Stimulated activated naive CD8-positive, alpha-beta T cell treated with anti-CD3 and anti-CD28 coated beads, Interleukin-15, Interleukin-2, amounts not matched to agents 100 ng/mL and 50 ng/mL, for 24 hours (primary cell): ENCODE data around the gene XRCC2.
"Not testable (repeated sequence)": the region's sequence is repeated elsewhere in the genome, so short reads cannot be mapped to it uniquely, and the experiment has no call there.

Source experiments
- H3K27ac Mint-ChIP-seq: one replicate; pipeline ENCODE4 v1.8.0; 2021; ENCODE audit warnings: mild to moderate bottlenecking, mixed read lengths
- H3K27me3 Mint-ChIP-seq: one replicate; pipeline ENCODE4 v1.8.0; 2021; ENCODE audit warnings: mixed read lengths
- H3K36me3 Mint-ChIP-seq: one replicate; pipeline ENCODE4 v1.8.0; 2021; ENCODE audit warnings: low read depth, mixed read lengths
- H3K4me1 Mint-ChIP-seq: one replicate; pipeline ENCODE4 v1.8.0; 2021; ENCODE audit warnings: low read depth, mixed read lengths
- H3K4me3 Mint-ChIP-seq: one replicate; pipeline ENCODE4 v1.8.0; 2021; ENCODE audit warnings: mild to moderate bottlenecking, mixed read lengths
- H3K9me3 Mint-ChIP-seq: one replicate; pipeline ENCODE4 v1.8.0; 2021; ENCODE audit warnings: mixed read lengths

Gene XRCC2

GRCh38 chr7:152675759-152676636 is at the start of gene XRCC2:
XRCC2 (minus strand) TSS chr7:152676141; CDS start chr7:152676079, 62 bp downstream.
- Mint-ChIP-seq H3K27me3 (no peaks in the 10 kb centered on the region), H3K9me3 (no peaks in the 10 kb centered on the region), H3K27ac (peak within 1 kb of the TSS; percentile 99), H3K4me1 (peaks cover 11% of the 10 kb centered on the region), H3K4me3 (peak within 1 kb of the TSS; percentile 89), H3K36me3 (peaks cover 31% of the 10 kb centered on the region)

GRCh38 chr7:152723364-152723763 is 47.4 kb upstream of the XRCC2 start:
- Mint-ChIP-seq H3K27me3 (peaks cover 3% of the 10 kb centered on the region), H3K4me3 (no peak overlapping the region), H3K27ac (no peak overlapping the region), H3K36me3 (no peaks in the 10 kb centered on the region), H3K4me1 (no peaks in the 10 kb centered on the region), H3K9me3 (no peaks in the 10 kb centered on the region)

GRCh38 chr7:152712412-152713042 is 36.6 kb upstream of the XRCC2 start:
- not testable (repeated sequence) for H3K4me3 Mint-ChIP-seq, H3K9me3 Mint-ChIP-seq, H3K27me3 Mint-ChIP-seq, H3K27ac Mint-ChIP-seq, H3K4me1 Mint-ChIP-seq, H3K36me3 Mint-ChIP-seq

- H3K4me3 Mint-ChIP-seq: no peak overlapping the region
- H3K27ac Mint-ChIP-seq: no peak overlapping the region
- H3K9me3 Mint-ChIP-seq: no peaks in the 10 kb centered on the region
- no peaks in the 10 kb centered on the region for H3K4me1 Mint-ChIP-seq
- no peaks in the 10 kb centered on the region for H3K36me3 Mint-ChIP-seq
- H3K27me3 Mint-ChIP-seq: no peaks in the 10 kb centered on the region
These were observed 35.6 kb upstream of the XRCC2 start for GRCh38 chr7:152711444-152711944.

DNA sequence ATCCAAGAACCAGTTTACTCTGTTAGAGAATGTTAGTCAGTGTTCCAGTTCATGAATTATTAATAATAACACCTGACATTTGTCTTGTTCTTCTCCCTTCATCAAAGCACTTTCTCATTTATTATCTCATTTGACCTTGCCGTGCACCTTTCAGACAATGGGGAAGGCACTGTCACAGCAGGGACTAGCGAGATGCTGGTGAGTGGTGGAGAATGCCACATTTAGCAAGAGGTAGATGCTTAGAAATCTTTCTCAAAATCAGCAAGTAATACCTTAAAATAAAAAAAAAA is 34.2 kb upstream of the XRCC2 start:
- Mint-ChIP-seq H3K4me3 (no peak overlapping the region), H3K4me1 (no peaks in the 10 kb centered on the region), H3K9me3 (no peaks in the 10 kb centered on the region), H3K27ac (no peak overlapping the region), H3K36me3 (no peaks in the 10 kb centered on the region), H3K27me3 (no peaks in the 10 kb centered on the region)

DNA sequence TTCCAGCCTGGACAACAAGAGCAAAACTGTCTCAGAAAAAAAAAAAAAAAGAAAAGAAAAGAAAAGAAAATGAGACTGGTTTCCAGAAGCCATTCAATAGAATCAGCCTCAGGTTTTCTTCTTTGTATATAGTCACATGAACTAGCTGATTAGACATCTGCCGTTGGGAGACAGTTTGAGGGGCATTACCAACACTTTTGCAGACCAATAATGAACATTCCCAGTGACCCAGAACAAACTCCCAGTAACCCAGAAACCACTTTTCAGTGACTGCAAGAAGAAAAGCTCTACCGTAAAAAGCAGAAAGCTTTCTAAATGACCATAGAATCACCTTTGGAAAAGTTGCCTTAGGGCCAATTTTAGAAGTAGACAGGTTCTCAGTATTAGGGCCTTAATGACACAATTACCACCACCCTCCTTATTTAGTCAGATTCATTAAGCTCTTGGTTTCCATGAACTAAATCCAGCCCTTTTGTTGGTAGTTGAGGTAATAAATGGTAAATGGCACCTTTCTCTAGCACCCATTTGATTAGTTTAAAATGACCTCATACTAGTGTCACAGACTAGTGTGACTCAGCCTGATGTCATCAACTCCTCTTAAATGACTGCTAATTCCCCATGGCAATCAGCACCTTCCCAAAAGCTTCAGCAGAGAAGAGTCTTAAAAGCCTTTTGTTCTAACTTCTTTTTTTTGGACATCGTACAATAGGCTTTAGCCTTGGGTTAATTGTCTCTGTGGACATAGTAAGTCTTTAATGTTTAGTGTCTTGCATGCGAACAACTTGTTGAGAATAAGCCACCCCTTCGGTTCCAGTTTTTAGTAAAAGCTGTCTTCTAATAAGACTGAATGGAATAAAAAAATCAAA is 33.6 kb upstream of the XRCC2 start:
- Mint-ChIP-seq H3K4me3 (no peak overlapping the region), H3K27me3 (no peaks in the 10 kb centered on the region), H3K4me1 (no peaks in the 10 kb centered on the region), H3K27ac (no peak overlapping the region), H3K36me3 (no peaks in the 10 kb centered on the region), H3K9me3 (peaks cover 3% of the 10 kb centered on the region)

DNA sequence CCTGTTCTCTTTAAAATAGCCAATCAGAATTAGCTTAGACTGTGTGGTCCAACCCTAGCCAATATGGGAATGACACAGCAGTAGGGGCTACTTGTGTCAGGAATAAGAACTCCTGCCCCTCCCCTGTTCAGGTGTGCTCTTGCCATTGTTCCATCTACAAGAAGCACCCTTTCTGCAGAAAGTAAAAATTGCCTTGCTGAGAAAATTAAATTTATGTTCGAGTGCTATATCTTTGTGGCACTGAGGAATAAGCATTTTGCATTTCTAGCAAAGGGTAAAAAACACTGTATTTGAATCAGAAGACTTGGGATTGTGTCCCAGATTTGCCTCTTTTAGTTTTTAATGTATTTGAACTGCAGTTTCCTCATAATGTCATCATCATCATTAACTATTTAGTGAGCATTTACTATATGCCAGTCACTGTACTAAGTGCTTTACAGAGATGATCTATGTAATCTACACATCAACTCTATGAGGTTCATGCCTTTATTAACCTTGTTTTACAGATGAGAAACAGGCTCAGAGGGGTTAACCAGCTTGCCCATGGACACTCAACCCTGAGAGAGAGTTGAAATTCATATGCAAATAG is 28.9 kb upstream of the XRCC2 start:
- Mint-ChIP-seq H3K4me3 (no peak overlapping the region), H3K9me3 (peaks cover 6% of the 10 kb centered on the region), H3K27me3 (no peaks in the 10 kb centered on the region), H3K4me1 (no peaks in the 10 kb centered on the region), H3K36me3 (no peaks in the 10 kb centered on the region), H3K27ac (no peak overlapping the region)

GRCh38 chr7:152699079-152699478 is 23.1 kb upstream of the XRCC2 start:
- H3K9me3 Mint-ChIP-seq: no peaks in the 10 kb centered on the region
- no peak overlapping the region for H3K4me3 Mint-ChIP-seq
- no peaks in the 10 kb centered on the region for H3K36me3 Mint-ChIP-seq
- no peaks in the 10 kb centered on the region for H3K27me3 Mint-ChIP-seq
- no peaks in the 10 kb centered on the region for H3K4me1 Mint-ChIP-seq
- no peak overlapping the region for H3K27ac Mint-ChIP-seq

DNA sequence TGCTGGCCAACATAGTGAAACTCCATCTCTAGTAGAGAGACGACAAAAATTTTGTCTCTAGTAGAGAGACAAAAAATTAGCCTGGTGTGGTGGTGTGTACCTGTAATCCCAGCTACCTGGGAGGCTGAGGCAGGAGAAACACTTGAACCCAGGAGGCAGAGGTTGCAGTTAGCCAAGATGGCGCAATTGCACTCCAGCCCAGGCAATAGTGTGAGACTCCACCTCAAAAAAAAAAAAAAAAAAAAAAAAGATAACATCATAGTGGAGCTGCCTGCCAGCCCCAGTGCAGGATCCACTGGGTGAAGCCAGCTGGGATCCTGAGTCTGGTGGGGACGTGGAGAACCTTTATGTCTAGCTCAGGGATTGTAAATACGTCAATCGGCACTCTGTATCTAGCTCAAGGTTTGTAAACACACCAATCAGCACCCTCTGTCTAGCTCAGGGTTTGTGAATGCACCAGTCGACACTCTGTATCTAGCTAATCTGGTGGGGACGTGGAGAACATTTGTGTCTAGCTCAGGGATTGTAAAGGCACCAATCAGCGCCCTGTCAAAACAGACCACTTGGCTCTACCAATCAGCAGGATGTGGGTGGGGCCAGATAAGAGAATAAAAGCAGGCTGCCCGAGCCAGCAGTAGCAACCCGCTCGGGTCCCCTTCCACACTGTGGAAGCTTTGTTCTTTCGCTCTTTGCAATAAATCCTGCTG is 21.5 kb upstream of the XRCC2 start:
- not testable (repeated sequence) for H3K27ac Mint-ChIP-seq, H3K4me3 Mint-ChIP-seq, H3K36me3 Mint-ChIP-seq, H3K27me3 Mint-ChIP-seq, H3K4me1 Mint-ChIP-seq, H3K9me3 Mint-ChIP-seq

GRCh38 chr7:152692196-152692595 is 16.3 kb upstream of the XRCC2 start:
- not testable (repeated sequence) for H3K9me3 Mint-ChIP-seq, H3K4me3 Mint-ChIP-seq, H3K4me1 Mint-ChIP-seq, H3K36me3 Mint-ChIP-seq, H3K27me3 Mint-ChIP-seq, H3K27ac Mint-ChIP-seq

GRCh38 chr7:152683297-152683696 is 7.4 kb upstream of the XRCC2 start:
- Mint-ChIP-seq H3K9me3 (no peaks in the 10 kb centered on the region), H3K4me1 (no peaks in the 10 kb centered on the region), H3K4me3 (no peak overlapping the region), H3K27me3 (no peaks in the 10 kb centered on the region), H3K27ac (no peak overlapping the region), H3K36me3 (no peaks in the 10 kb centered on the region)

DNA sequence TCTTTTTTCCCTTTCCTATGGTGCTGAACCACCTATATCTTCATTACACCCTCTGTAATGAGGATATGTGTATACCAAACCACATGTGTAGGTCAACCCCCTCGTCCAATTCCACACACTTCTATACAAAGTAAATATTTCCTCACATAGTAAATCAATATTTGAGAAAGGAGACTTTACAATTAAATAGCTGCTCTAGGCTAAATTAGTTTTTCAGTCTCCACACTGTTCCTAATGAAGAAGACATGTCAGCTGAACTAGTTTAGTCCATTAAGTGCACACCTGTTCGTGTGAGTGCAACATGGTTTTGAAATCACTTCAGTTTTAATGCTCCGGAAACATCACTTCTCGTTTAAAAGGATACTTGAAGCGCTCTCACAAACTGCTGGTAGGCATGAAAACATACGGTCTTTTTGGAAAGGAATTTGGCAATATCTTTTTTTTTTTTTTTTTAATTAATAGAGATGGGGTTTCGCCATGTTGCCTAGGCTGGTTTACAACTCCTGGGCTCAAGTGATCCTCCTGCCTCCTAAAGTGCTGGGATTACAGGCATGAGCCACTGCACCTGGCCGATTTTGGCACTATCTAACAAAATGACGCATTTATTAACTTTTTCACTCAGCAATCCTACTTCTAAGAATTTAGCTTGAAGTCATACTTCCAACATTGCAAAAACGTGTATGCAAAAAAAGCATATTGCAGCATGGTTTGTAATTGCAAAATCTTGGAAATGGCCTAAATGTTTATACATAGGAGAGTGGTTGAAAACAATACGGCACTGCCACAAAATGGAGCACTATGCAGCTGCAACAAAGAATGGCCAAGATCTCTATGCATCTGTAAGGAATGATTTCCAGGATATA is 2.1 kb upstream of the XRCC2 start:
- peak overlapping the region; percentile 35 for H3K4me3 Mint-ChIP-seq
- H3K27me3 Mint-ChIP-seq: no peaks in the 10 kb centered on the region
- peaks cover 15% of the 10 kb centered on the region for H3K36me3 Mint-ChIP-seq
- H3K9me3 Mint-ChIP-seq: no peaks in the 10 kb centered on the region
- H3K4me1 Mint-ChIP-seq: peaks cover 11% of the 10 kb centered on the region
- H3K27ac Mint-ChIP-seq: no peak overlapping the region

- Mint-ChIP-seq H3K4me3 (peak overlapping the region; percentile 89), H3K27ac (peak overlapping the region; percentile 99), H3K36me3 (peaks cover 32% of the 10 kb centered on the region), H3K9me3 (no peaks in the 10 kb centered on the region), H3K4me1 (peaks cover 11% of the 10 kb centered on the region), H3K27me3 (no peaks in the 10 kb centered on the region)
These were observed 832 bp downstream of the XRCC2 start for GRCh38 chr7:152674860-152675758.
